WTC11 (cell line): ENCODE measurements around the gene OPTC. TPM values are rescaled to one million over a fixed set of nuclear protein-coding genes. Genes with fewer than 3 reads are reported as not detected.

Experiments
- ATAC-seq: fragments of 200-7000 bp; cut with Tn5 transposase; 2 replicates; pipeline ENCODE4 v1.10.0; 2021; ENCODE audit warnings: mild to moderate bottlenecking, moderate library complexity
- CTCF ChIA-PET: fragments of 300-600 bp; sonication (Branson Sonifier 250); formaldehyde crosslinking; loops from one replicate; lab custom pipeline; 2021; ENCODE audit warnings: antibody characterized with exemption; lab: Charles Lee
- POLR2A ChIA-PET: fragments of 350-600 bp; sonication (Branson Sonifier 250); formaldehyde crosslinking; loops from one replicate; lab custom pipeline; 2021; ENCODE audit warnings: antibody characterized with exemption; lab: Charles Lee
- DNase-seq: peaks from one replicate; pipeline ENCODE4 v3.0.0; 2021; ENCODE audit warnings: low spot score
- H3K27ac Mint-ChIP-seq: 2 replicates; pipeline ENCODE4 v1.8.0; 2021; ENCODE audit warnings: mixed read lengths
- H3K27me3 Mint-ChIP-seq: 2 replicates; pipeline ENCODE4 v1.8.0; 2021; ENCODE audit warnings: low read depth, mild to moderate bottlenecking, moderate library complexity, mixed read lengths
- H3K36me3 Mint-ChIP-seq: 2 replicates; pipeline ENCODE4 v1.8.0; 2021; ENCODE audit warnings: mixed read lengths
- H3K4me1 Mint-ChIP-seq: 2 replicates; pipeline ENCODE4 v1.8.0; 2022; ENCODE audit warnings: mixed read lengths
- H3K4me3 Mint-ChIP-seq: 2 replicates; pipeline ENCODE4 v1.8.0; 2021; ENCODE audit warnings: mild to moderate bottlenecking, moderate library complexity, mixed read lengths
- H3K9me3 Mint-ChIP-seq: 2 replicates; pipeline ENCODE4 v1.8.0; 2021; ENCODE audit warnings: mixed read lengths
- ATF1 ChIP-seq: sonication (generic); formaldehyde crosslinking; IDR thresholded peaks from 2 replicates; pipeline ENCODE4 v1.8.1; 2023; ENCODE audit warnings: mild to moderate bottlenecking, moderate library complexity, missing genetic modification reagents
- ESRRA ChIP-seq: sonication (generic); formaldehyde crosslinking; IDR thresholded peaks from 2 replicates; pipeline ENCODE4 v1.8.1; 2022; ENCODE audit warnings: mild to moderate bottlenecking, missing genetic modification reagents, borderline replicate concordance
- GRHL2 ChIP-seq: fragments of 250-450 bp; sonication (Bioruptor Pico); IDR thresholded peaks from 2 replicates; pipeline ENCODE4 v1.8.0; 2022; ENCODE audit warnings: mild to moderate bottlenecking, moderate library complexity; ENCODE audit not compliant: insufficient replicate concordance, severe bottlenecking
- MXD4 ChIP-seq: fragments of 250-450 bp; sonication (Bioruptor Pico); IDR thresholded peaks from 2 replicates; pipeline ENCODE4 v1.8.0; 2021; ENCODE audit warnings: mild to moderate bottlenecking, moderate library complexity, borderline replicate concordance
- NFATC4 ChIP-seq: fragments of 250-450 bp; sonication (Bioruptor Pico); IDR thresholded peaks from 2 replicates; pipeline ENCODE4 v1.9.0; 2021; ENCODE audit warnings: mild to moderate bottlenecking
- NFE2L1 ChIP-seq: sonication (generic); formaldehyde crosslinking; IDR thresholded peaks from 2 replicates; pipeline ENCODE4 v1.8.1; 2023; ENCODE audit warnings: missing genetic modification reagents
- NR1H2 ChIP-seq: sonication (generic); formaldehyde crosslinking; IDR thresholded peaks from 2 replicates; pipeline ENCODE4 v1.9.0; 2021; ENCODE audit warnings: mild to moderate bottlenecking, moderate library complexity, missing genetic modification reagents
- RORB ChIP-seq: fragments of 250-450 bp; sonication (Bioruptor Pico); IDR thresholded peaks from 2 replicates; pipeline ENCODE4 v1.9.0; 2021; ENCODE audit warnings: mild to moderate bottlenecking
- ZNF232 ChIP-seq: sonication (generic); formaldehyde crosslinking; IDR thresholded peaks from 2 replicates; pipeline ENCODE4 v1.8.0; 2022; ENCODE audit warnings: mild to moderate bottlenecking, missing genetic modification reagents
- ZNF671 ChIP-seq: fragments of 250-450 bp; sonication (Bioruptor Pico); IDR thresholded peaks from 2 replicates; pipeline ENCODE4 v1.8.0; 2021; ENCODE audit warnings: mild to moderate bottlenecking
- total RNA-seq: library from RNA; stranded (reverse); gene quantifications from 3 replicates; pipeline ENCODE4 v1.2.3, GENCODE V29; 2021
- TF ChIP-seq, protein P1 (sequence below): sonication (generic); formaldehyde crosslinking; IDR thresholded peaks from 2 replicates; pipeline ENCODE4 v1.8.0; 2022; ENCODE audit warnings: mild to moderate bottlenecking, missing genetic modification reagents
- TF ChIP-seq, protein P2 (sequence below): fragments of 200-600 bp; IDR thresholded peaks from 2 replicates; pipeline ENCODE4 v1.8.0; 2022; ENCODE audit warnings: antibody characterized with exemption
- TF ChIP-seq, protein P3 (sequence below): sonication (generic); formaldehyde crosslinking; conservative IDR thresholded peaks from 2 replicates; pipeline ENCODE4 v1.8.1; 2023; ENCODE audit warnings: mild to moderate bottlenecking, low read depth, missing genetic modification reagents, moderate library complexity
- TF ChIP-seq, protein P4 (sequence below): sonication (generic); formaldehyde crosslinking; IDR thresholded peaks from 2 replicates; pipeline ENCODE4 v1.8.0; 2023; ENCODE audit warnings: missing genetic modification reagents, mild to moderate bottlenecking, borderline replicate concordance
- TF ChIP-seq, protein P5 (sequence below): sonication (generic); formaldehyde crosslinking; IDR thresholded peaks from 2 replicates; pipeline ENCODE4 v1.8.1; 2022; ENCODE audit warnings: low read depth, missing genetic modification reagents, borderline replicate concordance
- TF ChIP-seq, protein P6 (sequence below): sonication (generic); formaldehyde crosslinking; IDR thresholded peaks from 2 replicates; pipeline ENCODE4 v1.8.1; 2023; ENCODE audit warnings: mild to moderate bottlenecking, missing genetic modification reagents, borderline replicate concordance
- TF ChIP-seq, protein P7 (sequence below): sonication (generic); formaldehyde crosslinking; IDR thresholded peaks from 2 replicates; pipeline ENCODE4 v1.8.1; 2022; ENCODE audit warnings: mild to moderate bottlenecking, moderate library complexity, missing genetic modification reagents

OPTC gene
- total RNA-seq, 1 experiment from 2014 or later: 0.55 TPM

DNA sequence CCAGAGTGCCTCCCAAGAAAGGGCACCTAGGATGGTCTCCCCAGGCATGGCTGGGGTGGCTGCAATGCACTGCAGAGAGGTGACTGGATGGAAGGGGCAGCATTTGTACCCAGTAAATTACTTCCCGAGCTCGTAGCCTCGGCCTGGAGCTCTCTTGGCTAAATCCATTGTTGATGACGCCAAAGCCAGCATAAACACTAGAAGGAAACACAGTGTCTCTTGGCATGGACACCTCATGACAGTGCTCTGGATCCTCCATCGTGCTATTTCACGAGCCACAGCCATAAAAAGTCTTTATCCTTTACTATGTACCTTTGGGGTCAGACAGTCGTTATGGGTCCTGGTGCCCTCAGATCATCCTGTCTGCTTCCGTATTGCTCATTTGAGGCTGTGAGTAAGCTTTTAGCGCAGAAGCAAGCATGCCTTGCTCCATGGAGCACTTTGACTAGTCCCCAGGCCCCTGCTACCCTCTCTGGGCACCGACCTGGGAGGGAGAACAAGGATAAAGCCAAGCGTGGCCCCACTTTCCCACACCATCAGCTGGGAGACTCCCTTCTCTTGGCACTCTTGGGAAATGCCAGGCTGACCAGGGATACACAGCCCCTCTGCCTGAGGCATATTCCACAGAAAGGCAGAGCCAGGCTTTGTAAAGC is 28.7 kb upstream of the OPTC start:
- Mint-ChIP-seq H3K27ac (no peak overlapping the region), H3K36me3 (no peaks in the 10 kb centered on the region), H3K27me3 (no peaks in the 10 kb centered on the region; the same call in 1 of the 2 replicates), H3K9me3 (no peaks in the 10 kb centered on the region), H3K4me1 (peaks cover 19% of the 10 kb centered on the region)
- ATAC-seq (no peak), DNase-seq (no peak)
- CTCF ChIA-PET: interaction anchor here (0.5 to 2.4 kb wide), 6 partner anchors 12 to 123 kb away, joined by 4 to 26 read pairs (median 9); no protein-coding TSS in a partner anchor
- POLR2A ChIA-PET: no interaction called here
- no peak for TF ChIP-seq ZNF232 (CRISPR knock-in tag)
- no peak for TF ChIP-seq GRHL2 (CRISPR knock-in tag)
- TF ChIP-seq, protein P1, sequence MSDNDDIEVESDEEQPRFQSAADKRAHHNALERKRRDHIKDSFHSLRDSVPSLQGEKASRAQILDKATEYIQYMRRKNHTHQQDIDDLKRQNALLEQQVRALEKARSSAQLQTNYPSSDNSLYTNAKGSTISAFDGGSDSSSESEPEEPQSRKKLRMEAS (CRISPR knock-in tag): no peak
- TF ChIP-seq, protein P2, sequence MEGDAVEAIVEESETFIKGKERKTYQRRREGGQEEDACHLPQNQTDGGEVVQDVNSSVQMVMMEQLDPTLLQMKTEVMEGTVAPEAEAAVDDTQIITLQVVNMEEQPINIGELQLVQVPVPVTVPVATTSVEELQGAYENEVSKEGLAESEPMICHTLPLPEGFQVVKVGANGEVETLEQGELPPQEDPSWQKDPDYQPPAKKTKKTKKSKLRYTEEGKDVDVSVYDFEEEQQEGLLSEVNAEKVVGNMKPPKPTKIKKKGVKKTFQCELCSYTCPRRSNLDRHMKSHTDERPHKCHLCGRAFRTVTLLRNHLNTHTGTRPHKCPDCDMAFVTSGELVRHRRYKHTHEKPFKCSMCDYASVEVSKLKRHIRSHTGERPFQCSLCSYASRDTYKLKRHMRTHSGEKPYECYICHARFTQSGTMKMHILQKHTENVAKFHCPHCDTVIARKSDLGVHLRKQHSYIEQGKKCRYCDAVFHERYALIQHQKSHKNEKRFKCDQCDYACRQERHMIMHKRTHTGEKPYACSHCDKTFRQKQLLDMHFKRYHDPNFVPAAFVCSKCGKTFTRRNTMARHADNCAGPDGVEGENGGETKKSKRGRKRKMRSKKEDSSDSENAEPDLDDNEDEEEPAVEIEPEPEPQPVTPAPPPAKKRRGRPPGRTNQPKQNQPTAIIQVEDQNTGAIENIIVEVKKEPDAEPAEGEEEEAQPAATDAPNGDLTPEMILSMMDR: no peak
- TF ChIP-seq ZNF671 (CRISPR knock-in tag): no peak
- no peak for TF ChIP-seq ESRRA (CRISPR knock-in tag)
- TF ChIP-seq, protein P3, sequence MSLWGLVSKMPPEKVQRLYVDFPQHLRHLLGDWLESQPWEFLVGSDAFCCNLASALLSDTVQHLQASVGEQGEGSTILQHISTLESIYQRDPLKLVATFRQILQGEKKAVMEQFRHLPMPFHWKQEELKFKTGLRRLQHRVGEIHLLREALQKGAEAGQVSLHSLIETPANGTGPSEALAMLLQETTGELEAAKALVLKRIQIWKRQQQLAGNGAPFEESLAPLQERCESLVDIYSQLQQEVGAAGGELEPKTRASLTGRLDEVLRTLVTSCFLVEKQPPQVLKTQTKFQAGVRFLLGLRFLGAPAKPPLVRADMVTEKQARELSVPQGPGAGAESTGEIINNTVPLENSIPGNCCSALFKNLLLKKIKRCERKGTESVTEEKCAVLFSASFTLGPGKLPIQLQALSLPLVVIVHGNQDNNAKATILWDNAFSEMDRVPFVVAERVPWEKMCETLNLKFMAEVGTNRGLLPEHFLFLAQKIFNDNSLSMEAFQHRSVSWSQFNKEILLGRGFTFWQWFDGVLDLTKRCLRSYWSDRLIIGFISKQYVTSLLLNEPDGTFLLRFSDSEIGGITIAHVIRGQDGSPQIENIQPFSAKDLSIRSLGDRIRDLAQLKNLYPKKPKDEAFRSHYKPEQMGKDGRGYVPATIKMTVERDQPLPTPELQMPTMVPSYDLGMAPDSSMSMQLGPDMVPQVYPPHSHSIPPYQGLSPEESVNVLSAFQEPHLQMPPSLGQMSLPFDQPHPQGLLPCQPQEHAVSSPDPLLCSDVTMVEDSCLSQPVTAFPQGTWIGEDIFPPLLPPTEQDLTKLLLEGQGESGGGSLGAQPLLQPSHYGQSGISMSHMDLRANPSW (CRISPR knock-in tag): no peak
- TF ChIP-seq, protein P4, sequence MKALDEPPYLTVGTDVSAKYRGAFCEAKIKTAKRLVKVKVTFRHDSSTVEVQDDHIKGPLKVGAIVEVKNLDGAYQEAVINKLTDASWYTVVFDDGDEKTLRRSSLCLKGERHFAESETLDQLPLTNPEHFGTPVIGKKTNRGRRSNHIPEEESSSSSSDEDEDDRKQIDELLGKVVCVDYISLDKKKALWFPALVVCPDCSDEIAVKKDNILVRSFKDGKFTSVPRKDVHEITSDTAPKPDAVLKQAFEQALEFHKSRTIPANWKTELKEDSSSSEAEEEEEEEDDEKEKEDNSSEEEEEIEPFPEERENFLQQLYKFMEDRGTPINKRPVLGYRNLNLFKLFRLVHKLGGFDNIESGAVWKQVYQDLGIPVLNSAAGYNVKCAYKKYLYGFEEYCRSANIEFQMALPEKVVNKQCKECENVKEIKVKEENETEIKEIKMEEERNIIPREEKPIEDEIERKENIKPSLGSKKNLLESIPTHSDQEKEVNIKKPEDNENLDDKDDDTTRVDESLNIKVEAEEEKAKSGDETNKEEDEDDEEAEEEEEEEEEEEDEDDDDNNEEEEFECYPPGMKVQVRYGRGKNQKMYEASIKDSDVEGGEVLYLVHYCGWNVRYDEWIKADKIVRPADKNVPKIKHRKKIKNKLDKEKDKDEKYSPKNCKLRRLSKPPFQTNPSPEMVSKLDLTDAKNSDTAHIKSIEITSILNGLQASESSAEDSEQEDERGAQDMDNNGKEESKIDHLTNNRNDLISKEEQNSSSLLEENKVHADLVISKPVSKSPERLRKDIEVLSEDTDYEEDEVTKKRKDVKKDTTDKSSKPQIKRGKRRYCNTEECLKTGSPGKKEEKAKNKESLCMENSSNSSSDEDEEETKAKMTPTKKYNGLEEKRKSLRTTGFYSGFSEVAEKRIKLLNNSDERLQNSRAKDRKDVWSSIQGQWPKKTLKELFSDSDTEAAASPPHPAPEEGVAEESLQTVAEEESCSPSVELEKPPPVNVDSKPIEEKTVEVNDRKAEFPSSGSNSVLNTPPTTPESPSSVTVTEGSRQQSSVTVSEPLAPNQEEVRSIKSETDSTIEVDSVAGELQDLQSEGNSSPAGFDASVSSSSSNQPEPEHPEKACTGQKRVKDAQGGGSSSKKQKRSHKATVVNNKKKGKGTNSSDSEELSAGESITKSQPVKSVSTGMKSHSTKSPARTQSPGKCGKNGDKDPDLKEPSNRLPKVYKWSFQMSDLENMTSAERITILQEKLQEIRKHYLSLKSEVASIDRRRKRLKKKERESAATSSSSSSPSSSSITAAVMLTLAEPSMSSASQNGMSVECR (CRISPR knock-in tag): no peak
- no peak for TF ChIP-seq NR1H2
- TF ChIP-seq, protein P5, sequence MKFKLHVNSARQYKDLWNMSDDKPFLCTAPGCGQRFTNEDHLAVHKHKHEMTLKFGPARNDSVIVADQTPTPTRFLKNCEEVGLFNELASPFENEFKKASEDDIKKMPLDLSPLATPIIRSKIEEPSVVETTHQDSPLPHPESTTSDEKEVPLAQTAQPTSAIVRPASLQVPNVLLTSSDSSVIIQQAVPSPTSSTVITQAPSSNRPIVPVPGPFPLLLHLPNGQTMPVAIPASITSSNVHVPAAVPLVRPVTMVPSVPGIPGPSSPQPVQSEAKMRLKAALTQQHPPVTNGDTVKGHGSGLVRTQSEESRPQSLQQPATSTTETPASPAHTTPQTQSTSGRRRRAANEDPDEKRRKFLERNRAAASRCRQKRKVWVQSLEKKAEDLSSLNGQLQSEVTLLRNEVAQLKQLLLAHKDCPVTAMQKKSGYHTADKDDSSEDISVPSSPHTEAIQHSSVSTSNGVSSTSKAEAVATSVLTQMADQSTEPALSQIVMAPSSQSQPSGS (CRISPR knock-in tag): no peak
- no peak for TF ChIP-seq ATF1 (CRISPR knock-in tag)
- no peak for TF ChIP-seq RORB (CRISPR knock-in tag)
- TF ChIP-seq MXD4 (CRISPR knock-in tag): no peak
- TF ChIP-seq NFATC4 (CRISPR knock-in tag): no peak
- TF ChIP-seq, protein P6, sequence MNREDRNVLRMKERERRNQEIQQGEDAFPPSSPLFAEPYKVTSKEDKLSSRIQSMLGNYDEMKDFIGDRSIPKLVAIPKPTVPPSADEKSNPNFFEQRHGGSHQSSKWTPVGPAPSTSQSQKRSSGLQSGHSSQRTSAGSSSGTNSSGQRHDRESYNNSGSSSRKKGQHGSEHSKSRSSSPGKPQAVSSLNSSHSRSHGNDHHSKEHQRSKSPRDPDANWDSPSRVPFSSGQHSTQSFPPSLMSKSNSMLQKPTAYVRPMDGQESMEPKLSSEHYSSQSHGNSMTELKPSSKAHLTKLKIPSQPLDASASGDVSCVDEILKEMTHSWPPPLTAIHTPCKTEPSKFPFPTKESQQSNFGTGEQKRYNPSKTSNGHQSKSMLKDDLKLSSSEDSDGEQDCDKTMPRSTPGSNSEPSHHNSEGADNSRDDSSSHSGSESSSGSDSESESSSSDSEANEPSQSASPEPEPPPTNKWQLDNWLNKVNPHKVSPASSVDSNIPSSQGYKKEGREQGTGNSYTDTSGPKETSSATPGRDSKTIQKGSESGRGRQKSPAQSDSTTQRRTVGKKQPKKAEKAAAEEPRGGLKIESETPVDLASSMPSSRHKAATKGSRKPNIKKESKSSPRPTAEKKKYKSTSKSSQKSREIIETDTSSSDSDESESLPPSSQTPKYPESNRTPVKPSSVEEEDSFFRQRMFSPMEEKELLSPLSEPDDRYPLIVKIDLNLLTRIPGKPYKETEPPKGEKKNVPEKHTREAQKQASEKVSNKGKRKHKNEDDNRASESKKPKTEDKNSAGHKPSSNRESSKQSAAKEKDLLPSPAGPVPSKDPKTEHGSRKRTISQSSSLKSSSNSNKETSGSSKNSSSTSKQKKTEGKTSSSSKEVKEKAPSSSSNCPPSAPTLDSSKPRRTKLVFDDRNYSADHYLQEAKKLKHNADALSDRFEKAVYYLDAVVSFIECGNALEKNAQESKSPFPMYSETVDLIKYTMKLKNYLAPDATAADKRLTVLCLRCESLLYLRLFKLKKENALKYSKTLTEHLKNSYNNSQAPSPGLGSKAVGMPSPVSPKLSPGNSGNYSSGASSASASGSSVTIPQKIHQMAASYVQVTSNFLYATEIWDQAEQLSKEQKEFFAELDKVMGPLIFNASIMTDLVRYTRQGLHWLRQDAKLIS (CRISPR knock-in tag): no peak
- TF ChIP-seq NFE2L1 (CRISPR knock-in tag): no peak
- TF ChIP-seq, protein P7, sequence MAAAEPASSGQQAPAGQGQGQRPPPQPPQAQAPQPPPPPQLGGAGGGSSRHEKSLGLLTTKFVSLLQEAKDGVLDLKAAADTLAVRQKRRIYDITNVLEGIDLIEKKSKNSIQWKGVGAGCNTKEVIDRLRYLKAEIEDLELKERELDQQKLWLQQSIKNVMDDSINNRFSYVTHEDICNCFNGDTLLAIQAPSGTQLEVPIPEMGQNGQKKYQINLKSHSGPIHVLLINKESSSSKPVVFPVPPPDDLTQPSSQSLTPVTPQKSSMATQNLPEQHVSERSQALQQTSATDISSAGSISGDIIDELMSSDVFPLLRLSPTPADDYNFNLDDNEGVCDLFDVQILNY (CRISPR knock-in tag): no peak
- TF ChIP-seq, all 79 proteins: peak for 0
- no peak overlapping the region for H3K4me3 Mint-ChIP-seq
